H1 (cell line): ENCODE data around the gene VIPR2. TPM values are rescaled to one million over a fixed set of nuclear protein-coding genes. Genes with fewer than 3 reads are reported as not detected.

Experiments used
- BRCA1 ChIP-seq: IDR thresholded peaks from 2 replicates; pipeline ENCODE4 v1.6.1; 2012; ENCODE audit warnings: low read depth, low read length, improper control_type of control experiment
- CHD2 ChIP-seq: IDR thresholded peaks from 2 replicates; pipeline ENCODE4 v1.6.1; 2012; ENCODE audit warnings: low read length, improper control_type of control experiment
- CHD7 ChIP-seq: fragments of 300-600 bp; sonication (generic); IDR thresholded peaks from 2 replicates; pipeline ENCODE4 v1.7.1; 2012; ENCODE audit warnings: low read length, moderate library complexity, mild to moderate bottlenecking, inconsistent platforms; ENCODE audit not compliant: insufficient replicate concordance
- EZH2 ChIP-seq: fragments of 200-600 bp; sonication (generic); IDR thresholded peaks from 2 replicates; pipeline ENCODE4 v1.7.1; 2012; ENCODE audit warnings: low read depth, mild to moderate bottlenecking, moderate library complexity, low read length, inconsistent platforms; ENCODE audit not compliant: severe bottlenecking
- GABPA ChIP-seq: IDR thresholded peaks from 2 replicates; pipeline ENCODE4 v1.6.1; 2011; ENCODE audit warnings: mild to moderate bottlenecking, low read length, moderate library complexity, borderline replicate concordance; ENCODE audit not compliant: insufficient read depth
- HDAC2 ChIP-seq, 2 experiments: fragments of 300-600 bp in 1 of 2; sonication (generic) in 1 of 2; IDR thresholded peaks; 2 replicates each; pipeline ENCODE4 v1.6.1; 2011 to 2012; ENCODE audit warnings: low read depth in 2 of 2, low read length in 2 of 2, mild to moderate bottlenecking in 2 of 2, moderate library complexity in 2 of 2, borderline replicate concordance in 1 of 2, inconsistent platforms in 1 of 2
- JUN ChIP-seq: IDR thresholded peaks from 2 replicates; pipeline ENCODE4 v1.6.1; 2011; ENCODE audit warnings: low read depth, mild to moderate bottlenecking, improper control_type of control experiment, low read length
- KDM5A ChIP-seq: fragments of 200-600 bp; IDR thresholded peaks from 2 replicates; pipeline ENCODE4 v1.7.1; 2012; ENCODE audit warnings: mild to moderate bottlenecking, low read length, inconsistent platforms, mixed read lengths
- PHF8 ChIP-seq: fragments of 200-600 bp; sonication (generic); conservative IDR thresholded peaks from 2 replicates; pipeline ENCODE4 v1.7.1; 2012; ENCODE audit warnings: low read depth, mild to moderate bottlenecking, inconsistent platforms, low read length, moderate library complexity
- SP1 ChIP-seq: IDR thresholded peaks from 2 replicates; pipeline ENCODE4 v1.6.1; 2011; ENCODE audit warnings: low read depth, low read length
- polyA plus RNA-seq, 7 experiments: library from polyadenylated mRNA; depleted of rRNA in 3 of 7; stranded (reverse) in 5 of 7; unstranded in 2 of 7; fragments of >200 nt in 5 of 7; fragments of 200-250 nt in 2 of 7; gene quantifications; 1 replicate in 5 of 7; 2 replicates in 1 of 7; 4 replicates in 1 of 7; pipeline versions ENCODE4 v1.2.1 to v1.2.3, GENCODE V29; 2011 to 2013; ENCODE audit warnings: missing spikeins in 2 of 7, mixed read lengths in 2 of 7
- total RNA-seq: library from RNA; stranded (reverse); fragmentation: NEBNext Ultra II Directional; extraction: Animal tissue kit (Norgen Biotek cat#: 25700); gene quantifications from 2 replicates; pipeline ENCODE4 v1.2.1, GENCODE V29; 2021

The VIPR2 gene
- total and polyA plus RNA-seq, 2 of the 8 experiments (the other 6 are each of a cell fraction or from before 2014, with no cell fraction given) = 2.4 to 6.3 TPM

- no peak for TF ChIP-seq CHD7
- TF ChIP-seq CHD2 = no peak
- TF ChIP-seq SP1 = no peak
- TF ChIP-seq BRCA1 = no peak
- TF ChIP-seq GABPA = no peak
- TF ChIP-seq JUN = no peak
- TF ChIP-seq HDAC2 (IDR thresholded peaks at IDR 0.05; ENCODE audit: borderline replicate concordance in 1 of 2, low read depth in 2 of 2, low read length in 2 of 2) = no peak
- no peak for TF ChIP-seq PHF8
- no peak for TF ChIP-seq EZH2
- TF ChIP-seq KDM5A = no peak
These were observed 19.3 kb downstream of the VIPR2 start (continued) for GRCh38 chr7:159125104-159125954.
